ENCODE measurements around the gene KIAA1614.

DNA sequence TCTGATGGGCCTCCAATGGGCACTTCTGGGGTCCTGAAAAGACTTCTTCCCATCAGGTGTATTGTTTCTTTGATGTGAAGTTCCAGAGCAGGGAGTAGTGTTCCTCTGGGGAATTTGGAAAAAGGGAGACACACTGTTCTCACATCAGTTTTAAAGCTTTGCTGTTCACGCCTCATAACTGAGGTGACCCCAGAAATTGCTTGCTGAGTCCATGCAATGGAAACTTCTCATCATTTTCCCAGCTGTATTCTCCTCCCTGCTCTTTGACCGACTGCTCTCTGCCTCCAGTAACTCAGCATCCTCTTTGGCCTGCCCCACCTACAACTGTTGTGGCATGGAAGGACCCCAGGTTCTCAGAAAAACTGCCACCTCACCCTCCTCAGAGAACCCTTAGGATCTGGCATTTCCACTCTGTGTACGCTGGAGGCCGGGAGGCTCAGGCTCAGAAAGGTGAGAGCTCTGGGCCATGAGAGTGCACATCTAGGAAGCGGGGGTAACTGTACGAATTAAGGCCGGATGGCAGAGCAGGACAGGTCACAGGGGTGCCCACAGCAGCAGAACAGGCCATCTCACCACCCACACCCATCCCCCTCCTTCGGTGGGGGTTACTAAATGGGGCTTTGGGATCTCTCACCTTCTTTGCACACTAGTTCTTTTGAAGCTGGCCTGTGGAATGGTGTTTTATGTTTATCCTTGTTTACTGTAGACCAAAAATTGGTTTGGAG, 58.7 kb downstream of the KIAA1614 start:
- TF ChIP-seq POLR2A (IDR thresholded peaks at IDR 0.05; ENCODE audit: extremely low read depth, insufficient read length) (no peak), MYC (IDR thresholded peaks at IDR 0.05; ENCODE audit: low read depth, low read length) (no peak)
- TF ChIP-seq, protein P1, sequence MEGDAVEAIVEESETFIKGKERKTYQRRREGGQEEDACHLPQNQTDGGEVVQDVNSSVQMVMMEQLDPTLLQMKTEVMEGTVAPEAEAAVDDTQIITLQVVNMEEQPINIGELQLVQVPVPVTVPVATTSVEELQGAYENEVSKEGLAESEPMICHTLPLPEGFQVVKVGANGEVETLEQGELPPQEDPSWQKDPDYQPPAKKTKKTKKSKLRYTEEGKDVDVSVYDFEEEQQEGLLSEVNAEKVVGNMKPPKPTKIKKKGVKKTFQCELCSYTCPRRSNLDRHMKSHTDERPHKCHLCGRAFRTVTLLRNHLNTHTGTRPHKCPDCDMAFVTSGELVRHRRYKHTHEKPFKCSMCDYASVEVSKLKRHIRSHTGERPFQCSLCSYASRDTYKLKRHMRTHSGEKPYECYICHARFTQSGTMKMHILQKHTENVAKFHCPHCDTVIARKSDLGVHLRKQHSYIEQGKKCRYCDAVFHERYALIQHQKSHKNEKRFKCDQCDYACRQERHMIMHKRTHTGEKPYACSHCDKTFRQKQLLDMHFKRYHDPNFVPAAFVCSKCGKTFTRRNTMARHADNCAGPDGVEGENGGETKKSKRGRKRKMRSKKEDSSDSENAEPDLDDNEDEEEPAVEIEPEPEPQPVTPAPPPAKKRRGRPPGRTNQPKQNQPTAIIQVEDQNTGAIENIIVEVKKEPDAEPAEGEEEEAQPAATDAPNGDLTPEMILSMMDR (IDR thresholded peaks at IDR 0.05; ENCODE audit: low read depth, low read length), result no peak
- TF ChIP-seq, protein P2, sequence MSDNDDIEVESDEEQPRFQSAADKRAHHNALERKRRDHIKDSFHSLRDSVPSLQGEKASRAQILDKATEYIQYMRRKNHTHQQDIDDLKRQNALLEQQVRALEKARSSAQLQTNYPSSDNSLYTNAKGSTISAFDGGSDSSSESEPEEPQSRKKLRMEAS (IDR thresholded peaks at IDR 0.05; ENCODE audit: low read depth, low read length), result no peak

Measured in NB4 (cell line).